Measurements from ENCODE around the gene FER1L5. TPM values are rescaled to one million over a fixed set of nuclear protein-coding genes. Genes with fewer than 3 reads are reported as not detected.

Gene FER1L5
- total RNA-seq, 2 experiments from 2014 or later = not detected

DNA sequence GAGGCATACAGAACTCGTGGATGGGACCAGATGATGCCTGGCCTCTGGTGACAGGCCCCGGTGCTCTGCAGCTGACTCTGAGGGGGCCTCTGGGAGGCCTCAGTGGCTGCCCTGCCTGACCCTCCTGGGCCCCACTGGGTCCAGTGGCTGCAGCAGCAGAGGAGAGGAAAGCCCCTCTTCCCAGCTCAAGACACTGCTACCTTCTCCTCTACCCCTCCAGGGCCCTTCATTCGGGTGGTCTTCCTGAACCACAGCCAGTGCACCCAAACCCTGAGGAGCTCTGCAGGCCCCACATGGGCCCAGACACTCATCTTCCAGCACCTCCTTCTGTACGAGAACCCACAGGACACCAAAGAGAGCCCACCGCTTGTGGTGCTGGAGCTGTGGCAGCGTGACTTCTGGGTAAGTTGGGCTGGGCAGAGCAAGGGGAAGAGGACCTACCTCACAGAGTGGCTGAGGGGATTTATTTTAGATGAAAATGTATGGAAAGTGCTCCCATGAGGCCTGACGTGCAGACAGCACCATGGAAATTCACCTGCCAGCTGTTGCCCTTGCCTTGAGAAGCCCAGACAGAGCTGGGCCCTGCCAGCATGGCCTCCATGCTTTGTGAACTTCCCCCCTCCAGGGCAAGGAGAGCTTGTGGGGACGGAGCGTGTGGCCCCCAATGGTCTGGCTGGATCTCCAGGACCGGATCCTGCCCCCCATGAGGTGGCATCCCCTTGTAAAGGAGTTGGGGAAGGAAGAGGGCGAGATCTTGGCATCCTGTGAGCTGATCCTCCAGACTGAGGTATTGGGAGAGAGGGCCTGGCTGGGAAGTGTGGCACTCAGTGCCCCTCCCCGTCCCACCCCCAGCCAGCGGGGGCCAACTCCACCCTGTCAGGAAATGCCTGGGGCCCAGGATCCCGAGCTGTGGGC lies 51.0 kb downstream of the FER1L5 start:
- no peak overlapping the region for H3K27ac Mint-ChIP-seq
- no peaks in the 10 kb centered on the region for H3K36me3 Mint-ChIP-seq (ENCODE audit: low read depth)
- no peaks in the 10 kb centered on the region for H3K4me1 Mint-ChIP-seq (ENCODE audit: low read depth)
- no peak for DNase-seq
- no peak overlapping the region for H3K4me3 Mint-ChIP-seq
- ChIA-PET POLR2A (no interaction called here), CTCF (no interaction called here)
- no peaks in the 10 kb centered on the region for H3K27me3 Mint-ChIP-seq (ENCODE audit: low read depth)
- H3K9me3 Mint-ChIP-seq (ENCODE audit: insufficient read depth) = no peaks in the 10 kb centered on the region
- no peak for ATAC-seq

DNA sequence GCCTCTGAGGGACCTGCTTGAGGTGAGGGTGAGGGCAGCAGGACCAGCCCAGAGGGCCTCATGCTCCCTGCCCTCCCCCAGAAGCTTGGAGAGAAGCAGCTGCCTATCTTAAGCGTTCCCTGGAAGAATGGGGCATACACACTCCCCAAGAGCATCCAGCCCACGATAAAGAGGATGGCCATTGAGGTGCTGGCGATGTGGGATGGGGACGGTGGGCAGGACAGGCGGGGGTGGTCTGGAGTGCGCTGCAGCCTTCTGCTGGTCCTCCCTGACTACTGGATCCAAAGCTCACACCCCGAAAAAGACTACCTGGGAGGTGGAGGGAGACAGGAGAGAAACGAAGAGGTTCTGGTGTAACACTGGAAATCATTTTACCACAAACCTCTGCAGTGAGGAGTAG lies 51.7 kb downstream of the FER1L5 start:
- ChIA-PET CTCF (no interaction called here), POLR2A (no interaction called here)
- Mint-ChIP-seq H3K36me3 (ENCODE audit: low read depth) (no peaks in the 10 kb centered on the region), H3K27ac (no peak overlapping the region), H3K9me3 (ENCODE audit: insufficient read depth) (no peaks in the 10 kb centered on the region), H3K4me1 (ENCODE audit: low read depth) (no peaks in the 10 kb centered on the region), H3K27me3 (ENCODE audit: low read depth) (no peaks in the 10 kb centered on the region), H3K4me3 (no peak overlapping the region)
- DNase-seq = no peak
- no peak for ATAC-seq

DNA sequence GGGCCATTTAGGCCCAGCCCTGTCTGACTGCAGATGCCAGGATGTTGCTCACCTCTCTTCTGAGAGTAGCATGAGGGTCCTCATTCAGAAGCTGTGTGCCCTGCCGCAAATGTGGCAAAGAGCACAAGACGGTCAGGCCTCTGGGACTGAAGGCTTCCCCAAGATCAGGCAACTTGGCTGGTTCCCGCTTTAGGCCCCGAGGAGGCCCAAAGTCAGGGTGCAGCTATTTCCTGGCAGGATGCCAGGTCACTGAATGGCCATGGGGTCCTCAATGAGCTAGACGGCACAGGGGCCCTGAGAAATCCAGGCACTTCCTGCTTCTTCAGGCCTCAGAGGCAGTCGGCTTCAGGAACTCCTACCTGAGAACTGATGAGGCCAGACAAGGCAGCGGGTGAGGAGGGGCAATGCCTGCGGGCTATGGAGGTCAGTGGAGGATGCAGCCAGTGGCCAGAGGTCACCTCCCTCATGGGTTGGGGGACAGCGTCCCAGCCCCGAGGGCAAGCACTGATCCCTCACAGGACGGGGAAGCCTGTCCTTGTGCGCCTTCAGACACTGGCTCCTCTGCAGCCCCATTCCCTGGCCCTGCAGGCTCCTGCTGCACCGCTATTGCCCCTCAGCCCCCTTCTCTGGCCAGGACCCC lies 52.4 kb downstream of the FER1L5 start:
- no peak for DNase-seq
- H3K4me1 Mint-ChIP-seq (ENCODE audit: low read depth) = no peaks in the 10 kb centered on the region
- POLR2A ChIA-PET = no interaction called here
- ATAC-seq = no peak
- no peaks in the 10 kb centered on the region for H3K9me3 Mint-ChIP-seq (ENCODE audit: insufficient read depth)
- H3K27ac Mint-ChIP-seq = no peak overlapping the region
- no peak overlapping the region for H3K4me3 Mint-ChIP-seq
- CTCF ChIA-PET = no interaction called here
- no peaks in the 10 kb centered on the region for H3K36me3 Mint-ChIP-seq (ENCODE audit: low read depth)
- H3K27me3 Mint-ChIP-seq (ENCODE audit: low read depth) = no peaks in the 10 kb centered on the region

DNA sequence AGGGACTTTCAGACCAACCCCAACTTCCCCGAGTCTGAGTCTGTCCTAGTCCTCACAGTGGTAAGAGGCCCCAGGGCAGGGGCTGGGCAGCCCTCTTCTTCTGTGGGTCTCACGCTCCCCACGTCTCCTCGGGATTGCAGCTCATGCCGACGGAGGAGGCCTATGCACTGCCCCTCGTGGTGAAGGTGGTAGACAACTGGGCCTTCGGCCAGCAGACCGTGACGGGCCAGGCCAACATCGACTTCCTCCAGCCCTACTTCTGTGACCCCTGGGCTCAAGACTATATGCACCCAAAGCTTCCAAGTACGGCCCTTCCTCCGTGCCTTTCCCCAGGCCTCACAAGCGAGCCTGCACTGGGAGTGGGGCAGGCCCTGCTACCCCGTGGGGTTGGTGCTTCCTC lies 53.0 kb downstream of the FER1L5 start:
- CTCF ChIA-PET = no interaction called here
- no peak overlapping the region for H3K4me3 Mint-ChIP-seq
- DNase-seq = no peak
- no peaks in the 10 kb centered on the region for H3K36me3 Mint-ChIP-seq (ENCODE audit: low read depth)
- H3K27me3 Mint-ChIP-seq (ENCODE audit: low read depth) = no peaks in the 10 kb centered on the region
- no peak for ATAC-seq
- POLR2A ChIA-PET = no interaction called here
- no peaks in the 10 kb centered on the region for H3K9me3 Mint-ChIP-seq (ENCODE audit: insufficient read depth)
- H3K27ac Mint-ChIP-seq = no peak overlapping the region
- no peaks in the 10 kb centered on the region for H3K4me1 Mint-ChIP-seq (ENCODE audit: low read depth)

DNA sequence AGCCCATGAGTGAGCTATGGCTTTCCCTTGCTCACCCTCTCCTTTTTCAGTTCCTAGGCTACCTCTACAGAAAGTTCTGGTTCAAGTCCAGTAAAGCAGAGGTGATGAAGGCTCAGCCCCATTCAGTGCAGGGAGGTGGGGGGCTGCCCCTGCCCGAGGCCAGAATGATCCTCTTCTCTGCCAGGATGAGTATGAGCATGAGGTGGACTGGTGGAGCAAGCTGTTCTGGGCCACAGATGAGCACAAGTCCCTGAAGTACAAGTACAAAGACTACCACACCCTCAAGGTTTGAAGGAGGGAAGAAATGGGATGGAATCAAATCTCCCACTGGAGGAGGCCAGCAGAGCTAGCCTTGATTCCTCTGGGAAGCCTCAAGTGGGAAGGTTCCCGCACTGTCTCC lies 54.9 kb downstream of the FER1L5 start:
- no peaks in the 10 kb centered on the region for H3K27me3 Mint-ChIP-seq (ENCODE audit: low read depth)
- CTCF ChIA-PET = no interaction called here

DNA sequence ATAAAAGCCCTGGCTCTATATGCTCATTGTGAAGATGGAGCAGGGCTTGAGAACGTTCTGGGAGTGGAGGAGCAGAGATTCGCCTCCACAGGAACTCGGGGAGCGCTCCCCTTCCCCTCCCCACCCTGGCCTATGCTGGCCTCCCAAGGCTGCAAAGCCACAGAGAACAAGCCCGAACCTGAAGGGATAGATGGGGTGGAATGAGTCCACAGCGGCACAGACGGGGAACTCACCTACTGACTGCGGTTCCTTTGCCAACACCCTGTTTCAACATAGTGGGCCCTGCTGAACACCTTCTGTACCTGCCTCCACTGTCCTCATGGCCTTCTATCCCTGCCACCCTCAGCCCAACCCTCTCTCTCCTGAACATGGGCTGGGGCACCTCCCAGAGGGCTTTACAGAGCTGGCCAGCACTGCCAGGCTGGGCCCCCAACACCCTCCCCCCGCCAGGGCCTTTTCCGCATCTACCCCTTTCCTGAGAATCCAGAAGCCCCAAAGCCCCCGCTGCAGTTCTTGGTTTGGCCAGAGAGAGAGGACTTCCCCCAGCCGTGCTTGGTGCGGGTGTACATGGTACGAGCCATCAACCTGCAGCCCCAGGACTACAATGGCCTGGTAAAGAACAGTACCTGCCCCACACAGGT lies 55.8 kb downstream of the FER1L5 start:
- Mint-ChIP-seq H3K27me3 (ENCODE audit: low read depth) (no peaks in the 10 kb centered on the region), H3K4me3 (no peak overlapping the region), H3K36me3 (ENCODE audit: low read depth) (no peaks in the 10 kb centered on the region), H3K27ac (no peak overlapping the region), H3K4me1 (ENCODE audit: low read depth) (no peaks in the 10 kb centered on the region), H3K9me3 (ENCODE audit: insufficient read depth) (no peaks in the 10 kb centered on the region)
- no peak for DNase-seq
- ATAC-seq = no peak
- ChIA-PET CTCF (no interaction called here), POLR2A (no interaction called here)

More for the DNA sequence above, 54.9 kb downstream of the FER1L5 start:
- ATAC-seq = no peak
- no peak for DNase-seq
- H3K36me3 Mint-ChIP-seq (ENCODE audit: low read depth) = no peaks in the 10 kb centered on the region
- H3K4me1 Mint-ChIP-seq (ENCODE audit: low read depth) = no peaks in the 10 kb centered on the region
- no peaks in the 10 kb centered on the region for H3K9me3 Mint-ChIP-seq (ENCODE audit: insufficient read depth)
- POLR2A ChIA-PET = no interaction called here
- H3K27ac Mint-ChIP-seq = no peak overlapping the region
- H3K4me3 Mint-ChIP-seq = no peak overlapping the region

DNA sequence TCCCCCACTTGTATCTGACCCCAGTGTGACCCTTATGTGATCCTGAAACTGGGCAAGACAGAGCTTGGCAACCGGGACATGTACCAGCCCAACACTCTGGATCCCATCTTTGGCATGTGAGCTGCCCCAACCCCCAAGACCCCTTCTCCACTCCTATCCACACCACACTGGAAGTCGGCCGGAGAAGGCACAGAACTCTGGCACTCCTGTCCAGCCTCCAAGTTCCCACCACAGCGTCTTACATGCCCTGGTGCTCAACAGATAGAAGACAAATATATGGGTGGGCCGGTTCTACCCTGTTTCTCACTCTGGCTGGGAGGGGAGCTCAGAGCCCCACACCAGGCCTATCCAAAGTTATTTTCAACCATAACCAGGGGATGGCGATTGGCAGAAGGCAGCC lies 56.5 kb downstream of the FER1L5 start:
- POLR2A ChIA-PET = no interaction called here
- no peak overlapping the region for H3K27ac Mint-ChIP-seq
- no peaks in the 10 kb centered on the region for H3K9me3 Mint-ChIP-seq (ENCODE audit: insufficient read depth)
- DNase-seq = no peak
- CTCF ChIA-PET = no interaction called here
- no peak for ATAC-seq
- no peak overlapping the region for H3K4me3 Mint-ChIP-seq
- H3K27me3 Mint-ChIP-seq (ENCODE audit: low read depth) = no peaks in the 10 kb centered on the region
- H3K36me3 Mint-ChIP-seq (ENCODE audit: low read depth) = no peaks in the 10 kb centered on the region
- H3K4me1 Mint-ChIP-seq (ENCODE audit: low read depth) = no peaks in the 10 kb centered on the region

DNA sequence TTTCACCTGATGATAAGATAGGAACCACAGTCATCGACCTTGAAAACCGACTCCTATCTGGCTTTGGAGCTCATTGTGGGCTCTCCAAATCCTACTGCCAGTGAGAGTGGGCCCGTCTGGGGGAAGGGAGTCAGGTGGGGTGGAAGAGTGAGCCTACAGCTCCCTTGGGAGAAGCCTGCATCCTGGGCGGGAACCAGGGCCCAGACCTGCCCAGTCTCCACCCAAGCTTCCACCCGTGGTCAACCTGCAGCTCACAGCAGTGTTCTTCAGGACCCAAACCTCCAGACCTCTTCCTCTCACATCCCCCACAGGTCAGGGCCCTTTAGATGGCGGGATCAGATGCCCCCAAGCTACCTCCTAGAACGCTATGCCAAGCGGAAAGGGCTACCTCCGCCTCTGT lies 57.1 kb downstream of the FER1L5 start:
- Mint-ChIP-seq H3K27me3 (ENCODE audit: low read depth) (no peaks in the 10 kb centered on the region), H3K4me1 (ENCODE audit: low read depth) (no peaks in the 10 kb centered on the region), H3K36me3 (ENCODE audit: low read depth) (no peaks in the 10 kb centered on the region), H3K27ac (no peak overlapping the region), H3K9me3 (ENCODE audit: insufficient read depth) (no peaks in the 10 kb centered on the region), H3K4me3 (no peak overlapping the region)
- POLR2A ChIA-PET = no interaction called here
- no peak for ATAC-seq
- no peak for DNase-seq
- CTCF ChIA-PET = no interaction called here

DNA sequence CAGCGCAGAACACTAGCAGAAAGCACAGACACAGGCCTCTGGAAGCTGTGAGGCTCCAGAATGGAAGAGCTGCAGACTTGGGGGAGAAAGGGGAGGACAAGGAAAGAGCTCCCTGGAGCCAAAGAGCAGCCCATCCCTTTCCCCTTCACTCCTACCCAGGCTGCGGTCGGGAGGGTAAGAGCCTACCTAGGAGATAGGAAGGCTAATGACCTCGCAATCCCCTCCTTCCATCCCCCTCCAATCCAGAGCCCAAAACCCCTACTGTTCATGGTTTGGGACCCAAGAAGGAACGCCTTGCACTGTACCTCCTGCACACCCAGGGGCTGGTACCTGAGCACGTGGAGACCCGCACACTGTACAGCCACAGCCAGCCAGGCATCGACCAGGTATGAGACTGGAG lies 57.5 kb downstream of the FER1L5 start:
- DNase-seq (no peak), ATAC-seq (no peak)
- CTCF ChIA-PET = no interaction called here
- Mint-ChIP-seq H3K4me1 (ENCODE audit: low read depth) (no peaks in the 10 kb centered on the region), H3K27ac (no peak overlapping the region), H3K27me3 (ENCODE audit: low read depth) (no peaks in the 10 kb centered on the region), H3K9me3 (ENCODE audit: insufficient read depth) (no peaks in the 10 kb centered on the region), H3K36me3 (ENCODE audit: low read depth) (no peaks in the 10 kb centered on the region), H3K4me3 (no peak overlapping the region)
- POLR2A ChIA-PET = no interaction called here

DNA sequence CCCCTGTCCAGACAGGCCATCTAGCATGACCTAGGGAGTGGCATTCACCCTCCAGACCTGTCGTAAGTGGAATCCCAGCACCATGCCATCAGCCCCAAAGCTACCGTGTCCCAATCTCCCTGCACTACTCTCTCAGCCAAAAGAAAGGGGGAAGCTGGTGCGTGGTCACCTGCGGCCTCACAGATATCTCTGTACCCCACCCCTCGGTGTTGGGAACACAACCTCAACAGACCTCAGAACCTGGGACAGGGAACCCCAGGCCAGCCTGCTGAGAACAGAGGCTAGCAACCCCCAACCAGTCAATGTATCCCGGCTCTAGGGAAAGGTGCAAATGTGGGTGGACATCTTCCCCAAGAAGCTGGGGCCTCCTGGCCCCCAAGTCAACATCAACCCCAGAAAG lies 59.1 kb downstream of the FER1L5 start:
- peaks cover 6% of the 10 kb centered on the region for H3K36me3 Mint-ChIP-seq (ENCODE audit: low read depth)
- no peak overlapping the region for H3K27ac Mint-ChIP-seq
- ATAC-seq (no peak), DNase-seq (no peak)
- H3K4me1 Mint-ChIP-seq (ENCODE audit: low read depth) = no peaks in the 10 kb centered on the region
- ChIA-PET CTCF (interaction anchor here (1.1 kb wide), 1 partner anchor 10 kb away, joined by 3 read pairs; no protein-coding TSS in a partner anchor), POLR2A (no interaction called here)
- no peaks in the 10 kb centered on the region for H3K9me3 Mint-ChIP-seq (ENCODE audit: insufficient read depth)
- no peaks in the 10 kb centered on the region for H3K27me3 Mint-ChIP-seq (ENCODE audit: low read depth)
- H3K4me3 Mint-ChIP-seq = no peak overlapping the region

DNA sequence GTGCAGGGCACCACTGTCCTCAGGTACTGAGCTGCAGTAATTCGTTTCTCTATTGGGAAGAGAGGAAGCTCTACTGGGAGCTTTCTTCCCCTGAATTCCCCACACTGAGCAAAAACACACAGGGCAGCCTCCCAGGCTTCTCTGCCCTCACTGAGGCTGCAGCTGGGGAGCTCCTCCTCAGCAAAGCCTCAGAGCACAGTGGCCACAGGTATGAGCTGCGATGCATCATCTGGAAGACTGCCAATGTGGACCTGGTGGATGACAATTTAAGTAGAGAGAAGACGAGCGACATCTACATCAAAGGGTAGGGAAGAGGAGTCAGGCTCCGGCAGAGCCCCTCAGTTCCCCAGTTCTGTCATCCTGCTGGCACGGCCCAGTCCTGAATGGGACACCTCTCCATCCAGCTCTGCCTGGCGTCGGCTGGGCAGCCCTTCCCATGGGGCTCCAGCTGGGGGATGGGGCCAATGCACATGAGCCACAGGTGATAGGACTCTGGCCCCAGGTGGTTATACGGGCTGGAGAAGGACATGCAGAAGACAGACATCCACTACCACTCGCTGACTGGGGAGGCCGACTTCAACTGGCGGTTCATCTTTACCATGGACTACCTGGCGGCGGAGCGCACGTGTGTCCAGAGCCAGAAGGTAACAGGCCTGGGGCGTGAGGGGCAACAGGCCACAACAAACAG lies 59.7 kb downstream of the FER1L5 start:
- Mint-ChIP-seq H3K9me3 (ENCODE audit: insufficient read depth) (no peaks in the 10 kb centered on the region), H3K27me3 (ENCODE audit: low read depth) (no peaks in the 10 kb centered on the region), H3K4me3 (no peak overlapping the region), H3K36me3 (ENCODE audit: low read depth) (peaks cover 10% of the 10 kb centered on the region), H3K4me1 (ENCODE audit: low read depth) (no peaks in the 10 kb centered on the region), H3K27ac (no peak overlapping the region)
- ChIA-PET CTCF (no interaction called here), POLR2A (no interaction called here)
- DNase-seq (no peak), ATAC-seq (no peak)

Data from activated CD8-positive, alpha-beta T cell treated with anti-CD3 and anti-CD28 coated beads, Interleukin-2, amount 10 ng/mL, durations not matched to agents 7 days and 5 days (primary cell).